ENCODE results near the gene STAT1. TPM values are rescaled to one million over a fixed set of nuclear protein-coding genes. Genes with fewer than 3 reads are reported as not detected.

Gene STAT1
- total and polyA plus RNA-seq, 5 donors: 19.4 to 73.2 (median 60.4) TPM

- Histone ChIP-seq H3K9me3 (ENCODE audit: control insufficient read depth, low read length) (no peaks in the 10 kb centered on the region), H3K4me1 (ENCODE audit: control insufficient read depth, insufficient read depth, low read length) (no peaks in the 10 kb centered on the region), H3K4me3 (ENCODE audit: low read length) (no peak overlapping the region), H3K27me3 (ENCODE audit: control insufficient read depth, insufficient read depth) (no peaks in the 10 kb centered on the region), H3K27ac (ENCODE audit: low read length) (no peak overlapping the region)
- DNase-seq (no peak), ATAC-seq (peak in 1 of 2 donors; percentile 35)
- 77% methylated on average over 5 of the region's 5 CpGs for WGBS
- intact Hi-C loops (cut with DNase I): no loop called here
These were observed 53.8 kb downstream of the STAT1 start for GRCh38 chr2:190959911-190960788.

DNA sequence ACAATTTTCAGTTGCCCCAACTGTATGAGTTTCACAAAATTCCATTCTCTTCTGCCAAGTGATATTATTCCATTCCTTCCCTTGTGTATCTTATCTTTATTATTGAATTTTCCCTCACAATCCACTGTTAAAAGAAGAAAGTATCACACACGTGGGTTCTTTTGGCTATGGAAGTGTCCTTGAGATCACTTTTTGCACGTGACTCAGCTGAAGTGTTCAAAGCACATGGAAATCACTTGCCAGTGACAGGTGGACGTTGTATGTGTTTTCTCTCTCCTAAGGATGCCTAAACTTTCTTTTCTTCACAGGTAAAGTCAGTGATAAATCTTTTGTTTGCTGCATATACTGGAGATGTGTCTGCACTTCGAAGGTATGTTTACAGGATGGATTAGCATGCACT is 60.7 kb downstream of the STAT1 start:
- intact Hi-C loops (cut with DNase I): no loop called here
- Histone ChIP-seq H3K27ac (ENCODE audit: low read length) (no peak overlapping the region), H3K4me1 (ENCODE audit: control insufficient read depth, insufficient read depth, low read length) (peaks cover 6% of the 10 kb centered on the region), H3K4me3 (ENCODE audit: low read length) (no peak overlapping the region), H3K9me3 (ENCODE audit: control insufficient read depth, low read length) (no peaks in the 10 kb centered on the region), H3K27me3 (ENCODE audit: control insufficient read depth, insufficient read depth) (no peaks in the 10 kb centered on the region)
- 38% methylated on average over 4 of the region's 4 CpGs for WGBS
- DNase-seq: no peak
- ATAC-seq: no peak

- Histone ChIP-seq H3K9me3 (ENCODE audit: control insufficient read depth, low read length) (no peaks in the 10 kb centered on the region), H3K4me3 (ENCODE audit: low read length) (no peak overlapping the region), H3K27me3 (ENCODE audit: control insufficient read depth, insufficient read depth) (no peaks in the 10 kb centered on the region), H3K27ac (ENCODE audit: low read length) (no peak overlapping the region), H3K4me1 (ENCODE audit: control insufficient read depth, insufficient read depth, low read length) (peaks cover 6% of the 10 kb centered on the region)
- DNase-seq (no peak), ATAC-seq (no peak)
- intact Hi-C loops (cut with DNase I): no loop called here
- WGBS: 80% methylated on average over 3 of the region's 3 CpGs
These were observed 63.4 kb downstream of the STAT1 start for GRCh38 chr2:190950566-190950991.

DNA sequence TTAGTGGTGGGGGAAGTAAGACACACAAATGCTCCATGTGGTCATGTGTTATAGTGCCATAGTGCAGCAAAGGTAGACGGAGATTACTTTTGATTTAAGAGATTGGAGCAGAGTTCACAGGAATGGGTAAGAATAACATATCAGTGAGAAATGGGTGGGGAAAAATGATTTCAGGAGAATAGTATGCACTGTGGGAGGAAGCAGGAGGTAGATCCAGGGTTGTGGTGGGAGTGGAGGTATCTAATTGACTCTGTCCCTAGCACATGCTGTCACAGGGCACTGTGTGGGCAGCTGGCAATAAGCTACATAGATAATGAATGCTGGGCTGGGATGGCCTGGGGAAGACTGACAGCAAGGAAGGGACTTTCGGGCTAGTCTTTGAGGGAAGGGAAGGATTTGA is 65.3 kb downstream of the STAT1 start:
- intact Hi-C loops (cut with DNase I): no loop called here
- Histone ChIP-seq H3K4me3 (ENCODE audit: low read length) (no peak overlapping the region), H3K9me3 (ENCODE audit: control insufficient read depth, low read length) (no peaks in the 10 kb centered on the region), H3K4me1 (ENCODE audit: control insufficient read depth, insufficient read depth, low read length) (peaks cover 6% of the 10 kb centered on the region), H3K27ac (ENCODE audit: low read length) (peak overlapping the region; percentile 15), H3K27me3 (ENCODE audit: control insufficient read depth, insufficient read depth) (no peaks in the 10 kb centered on the region)
- WGBS: 45% methylated on average over 2 of the region's 2 CpGs
- DNase-seq: peak in 1 of 3 donors; percentile 64
- peak; percentile 70 to 74 for ATAC-seq

DNA sequence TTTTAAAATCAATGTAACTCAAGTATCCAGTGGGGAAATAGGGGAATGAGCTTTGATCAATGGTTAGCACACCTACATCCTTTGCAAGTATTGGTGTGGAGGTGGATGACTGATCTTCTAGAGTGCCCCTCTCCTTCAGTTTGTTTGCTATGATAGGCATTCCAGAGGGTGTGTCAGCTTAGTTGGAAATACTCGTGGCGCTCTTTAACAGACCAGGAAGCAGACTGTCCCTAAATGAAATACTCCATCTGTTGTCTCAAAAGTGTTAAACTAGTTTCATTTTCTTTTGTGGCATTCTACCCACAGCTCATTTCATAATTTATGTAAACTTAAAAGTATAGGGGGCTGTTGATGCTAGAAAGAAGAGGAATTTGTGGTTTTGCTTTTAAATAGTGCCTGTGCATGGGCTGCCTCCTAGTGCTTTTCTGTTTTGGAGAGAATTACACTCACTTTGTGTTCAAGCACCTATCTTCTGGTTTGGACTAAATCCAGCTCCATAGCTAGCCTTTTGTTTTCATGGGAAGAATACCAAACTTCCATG is 66.2 kb downstream of the STAT1 start:
- no peak for DNase-seq
- intact Hi-C loops (cut with DNase I): no loop called here
- peaks cover 6% of the 10 kb centered on the region for H3K4me1 ChIP-seq (ENCODE audit: control insufficient read depth, insufficient read depth, low read length)
- peak overlapping the region; percentile 51 for H3K27ac ChIP-seq (ENCODE audit: low read length)
- 8% methylated on average over 2 of the region's 2 CpGs for WGBS
- ATAC-seq: peak; percentile 68 to 73
- no peak overlapping the region for H3K4me3 ChIP-seq (ENCODE audit: low read length)
- no peaks in the 10 kb centered on the region for H3K27me3 ChIP-seq (ENCODE audit: control insufficient read depth, insufficient read depth)
- no peaks in the 10 kb centered on the region for H3K9me3 ChIP-seq (ENCODE audit: control insufficient read depth, low read length)

DNA sequence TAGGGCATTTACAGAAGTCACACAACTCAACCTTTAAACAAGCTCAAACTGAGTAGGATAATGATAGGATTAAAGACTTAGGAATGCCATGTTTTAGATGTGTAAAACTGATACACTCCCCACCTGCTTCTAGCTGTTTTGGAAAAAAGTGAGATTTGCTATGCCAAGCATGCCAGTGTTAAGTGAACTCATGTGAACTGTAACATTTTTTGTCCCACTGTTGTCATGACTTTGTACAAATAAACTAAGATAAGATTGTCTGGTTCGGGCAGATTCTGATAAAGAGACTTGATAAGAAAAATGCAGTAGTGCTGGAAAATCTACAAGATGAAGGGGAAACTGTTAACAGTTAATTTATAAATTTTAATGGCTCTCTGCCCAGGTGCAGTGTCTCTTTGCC is 66.8 kb downstream of the STAT1 start:
- Histone ChIP-seq H3K27me3 (ENCODE audit: control insufficient read depth, insufficient read depth) (no peaks in the 10 kb centered on the region), H3K27ac (ENCODE audit: low read length) (no peak overlapping the region), H3K4me1 (ENCODE audit: control insufficient read depth, insufficient read depth, low read length) (peaks cover 6% of the 10 kb centered on the region), H3K4me3 (ENCODE audit: low read length) (no peak overlapping the region), H3K9me3 (ENCODE audit: control insufficient read depth, low read length) (no peaks in the 10 kb centered on the region)
- WGBS: 11% methylated on average over 1 of the region's 1 CpG
- no peak for DNase-seq
- peak in 1 of 2 donors; percentile 17 for ATAC-seq
- intact Hi-C loops (cut with DNase I): no loop called here

DNA sequence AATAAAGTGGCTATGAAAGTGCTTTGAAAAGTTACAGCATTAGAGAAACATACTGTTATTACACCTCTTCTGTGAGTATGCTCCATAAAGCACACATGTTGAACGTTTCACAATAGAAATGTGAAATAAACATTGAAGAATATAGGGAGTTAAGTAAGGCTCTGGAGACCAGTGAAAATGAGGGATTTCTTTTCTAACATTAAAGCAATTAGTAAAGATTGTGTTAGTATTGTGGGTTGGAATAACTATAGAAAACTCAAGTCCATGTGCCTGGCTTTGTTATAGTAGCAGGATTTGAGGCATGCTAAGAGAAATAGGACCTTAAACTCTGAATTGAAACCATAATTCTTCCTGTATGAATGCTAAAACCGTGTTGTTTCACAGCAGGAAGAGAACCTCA is 70.3 kb downstream of the STAT1 start:
- ATAC-seq (no peak), DNase-seq (no peak)
- peaks cover 2% of the 10 kb centered on the region for H3K4me1 ChIP-seq (ENCODE audit: control insufficient read depth, insufficient read depth, low read length)
- intact Hi-C loops (cut with DNase I): no loop called here
- no peaks in the 10 kb centered on the region for H3K27me3 ChIP-seq (ENCODE audit: control insufficient read depth, insufficient read depth)
- WGBS: 61% methylated on average over 2 of the region's 2 CpGs
- H3K4me3 ChIP-seq (ENCODE audit: low read length): no peak overlapping the region
- no peaks in the 10 kb centered on the region for H3K9me3 ChIP-seq (ENCODE audit: control insufficient read depth, low read length)
- no peak overlapping the region for H3K27ac ChIP-seq (ENCODE audit: low read length)

DNA sequence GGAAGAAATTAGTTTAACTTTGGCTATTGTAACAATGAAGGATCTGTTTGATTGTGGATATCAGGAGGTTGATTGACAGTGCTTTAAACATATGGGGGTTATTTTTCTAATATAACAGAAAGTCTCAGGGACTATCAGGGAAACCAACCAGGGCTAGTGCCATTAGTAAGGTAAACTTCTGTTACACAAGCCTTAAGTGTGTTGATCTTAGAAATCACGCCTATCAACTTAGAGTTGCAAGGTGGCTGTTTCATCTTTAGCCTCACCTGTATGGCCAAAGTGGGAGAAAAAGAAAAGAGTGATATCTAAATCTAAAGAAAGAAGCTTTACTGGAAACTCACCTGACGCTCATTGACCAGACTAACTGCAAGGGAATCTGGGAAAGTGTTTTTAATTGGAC is 71.3 kb downstream of the STAT1 start:
- no peak for ATAC-seq
- H3K4me1 ChIP-seq (ENCODE audit: control insufficient read depth, insufficient read depth, low read length): no peaks in the 10 kb centered on the region
- DNase-seq: no peak
- intact Hi-C loops (cut with DNase I): no loop called here
- H3K9me3 ChIP-seq (ENCODE audit: control insufficient read depth, low read length): no peaks in the 10 kb centered on the region
- H3K4me3 ChIP-seq (ENCODE audit: low read length): no peak overlapping the region
- H3K27ac ChIP-seq (ENCODE audit: low read length): no peak overlapping the region
- no peaks in the 10 kb centered on the region for H3K27me3 ChIP-seq (ENCODE audit: control insufficient read depth, insufficient read depth)
- WGBS: 99% methylated on average over 2 of the region's 2 CpGs

- DNase-seq (no peak), ATAC-seq (no peak)
- Histone ChIP-seq H3K4me1 (ENCODE audit: control insufficient read depth, insufficient read depth, low read length) (no peaks in the 10 kb centered on the region), H3K27ac (ENCODE audit: low read length) (no peak overlapping the region), H3K27me3 (ENCODE audit: control insufficient read depth, insufficient read depth) (no peaks in the 10 kb centered on the region), H3K9me3 (ENCODE audit: control insufficient read depth, low read length) (no peaks in the 10 kb centered on the region), H3K4me3 (ENCODE audit: low read length) (no peak overlapping the region)
- intact Hi-C loops (cut with DNase I): no loop called here
- WGBS: over 99% methylated on average over 2 of the region's 2 CpGs
These were observed 72.4 kb downstream of the STAT1 start for GRCh38 chr2:190941571-190941970.

DNA sequence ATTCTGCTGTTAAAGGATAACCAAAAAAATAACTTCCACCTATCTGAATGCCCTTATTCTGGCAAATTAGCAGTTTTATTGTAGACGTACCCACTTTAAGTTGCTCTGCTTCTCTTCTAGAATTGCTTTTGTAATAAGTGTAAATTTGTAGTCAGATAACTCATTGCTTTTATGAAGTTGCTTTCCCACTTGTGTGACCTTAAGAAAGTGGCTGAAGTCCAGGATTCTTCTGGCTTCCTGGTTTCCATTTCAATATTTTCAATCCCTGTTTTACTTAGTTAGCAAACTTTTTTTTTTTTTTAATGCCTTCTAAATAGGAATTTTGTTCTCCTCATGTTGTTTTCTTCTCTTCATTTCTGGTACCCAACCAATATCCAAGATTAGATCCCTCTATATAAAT is 73.5 kb downstream of the STAT1 start:
- intact Hi-C loops (cut with DNase I): no loop called here

DNA sequence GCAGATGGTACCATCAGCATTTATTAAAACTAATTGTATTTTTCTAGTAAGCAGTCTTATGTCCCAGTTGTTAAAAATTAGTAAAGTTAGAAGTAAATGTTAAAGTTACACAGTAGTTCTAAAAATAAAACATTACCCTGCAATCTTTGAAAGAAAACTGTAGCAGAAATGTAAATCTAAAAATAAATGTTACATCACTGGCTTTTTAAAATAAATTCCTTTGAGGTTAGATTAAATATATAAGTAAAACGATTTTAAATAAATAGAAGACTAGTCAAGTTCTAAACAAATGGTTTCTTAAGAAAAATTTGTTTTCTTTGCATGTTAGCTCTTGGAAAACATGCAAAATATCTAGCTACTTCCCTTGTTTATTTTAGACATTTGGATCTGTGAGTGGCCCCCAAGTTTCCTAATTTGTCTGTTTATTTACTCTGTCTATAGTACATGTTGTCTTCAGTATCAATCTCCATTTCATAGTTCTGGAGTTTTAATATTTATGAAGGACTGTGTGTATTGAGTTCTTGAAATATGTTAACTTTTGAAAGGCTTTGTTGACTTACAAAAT is 75.1 kb downstream of the STAT1 start:
- no peak overlapping the region for H3K4me3 ChIP-seq (ENCODE audit: low read length)
- H3K4me1 ChIP-seq (ENCODE audit: control insufficient read depth, insufficient read depth, low read length): no peaks in the 10 kb centered on the region
- H3K27ac ChIP-seq (ENCODE audit: low read length): no peak overlapping the region
- no peak for DNase-seq
- intact Hi-C loops (cut with DNase I): loop anchor here in 1 of 4 donors (5.0 kb wide), 1 partner anchor 33 kb away; no protein-coding TSS in a partner anchor
- 6% methylated on average over 1 of the region's 1 CpG for WGBS
- ATAC-seq: no peak
- no peaks in the 10 kb centered on the region for H3K27me3 ChIP-seq (ENCODE audit: control insufficient read depth, insufficient read depth)
- H3K9me3 ChIP-seq (ENCODE audit: control insufficient read depth, low read length): no peaks in the 10 kb centered on the region

More for the DNA sequence above, 73.5 kb downstream of the STAT1 start:
- Histone ChIP-seq H3K4me3 (ENCODE audit: low read length) (no peak overlapping the region), H3K9me3 (ENCODE audit: control insufficient read depth, low read length) (no peaks in the 10 kb centered on the region), H3K27ac (ENCODE audit: low read length) (no peak overlapping the region), H3K4me1 (ENCODE audit: control insufficient read depth, insufficient read depth, low read length) (no peaks in the 10 kb centered on the region), H3K27me3 (ENCODE audit: control insufficient read depth, insufficient read depth) (no peaks in the 10 kb centered on the region)
- DNase-seq (no peak), ATAC-seq (no peak)
- WGBS: 41% methylated on average over 1 of the region's 1 CpG

Data from right cardiac atrium (tissue), 5 donors.